ENCODE measurements around the gene OSR1.
A peak's percentile ranks its signal among the peaks of the same experiment; 100 is the strongest.
"Not testable (repeated sequence)": the region's sequence is repeated elsewhere in the genome, so short reads cannot be mapped to it uniquely, and the experiment has no call there.

The OSR1 gene

GRCh38 chr2:19321946-19322345 lies 36.5 kb downstream of the OSR1 start:
- H3K4me3 ChIP-seq (ENCODE audit: control insufficient read depth, low read depth, low read length) = no peak overlapping the region
- TF ChIP-seq, protein P1, sequence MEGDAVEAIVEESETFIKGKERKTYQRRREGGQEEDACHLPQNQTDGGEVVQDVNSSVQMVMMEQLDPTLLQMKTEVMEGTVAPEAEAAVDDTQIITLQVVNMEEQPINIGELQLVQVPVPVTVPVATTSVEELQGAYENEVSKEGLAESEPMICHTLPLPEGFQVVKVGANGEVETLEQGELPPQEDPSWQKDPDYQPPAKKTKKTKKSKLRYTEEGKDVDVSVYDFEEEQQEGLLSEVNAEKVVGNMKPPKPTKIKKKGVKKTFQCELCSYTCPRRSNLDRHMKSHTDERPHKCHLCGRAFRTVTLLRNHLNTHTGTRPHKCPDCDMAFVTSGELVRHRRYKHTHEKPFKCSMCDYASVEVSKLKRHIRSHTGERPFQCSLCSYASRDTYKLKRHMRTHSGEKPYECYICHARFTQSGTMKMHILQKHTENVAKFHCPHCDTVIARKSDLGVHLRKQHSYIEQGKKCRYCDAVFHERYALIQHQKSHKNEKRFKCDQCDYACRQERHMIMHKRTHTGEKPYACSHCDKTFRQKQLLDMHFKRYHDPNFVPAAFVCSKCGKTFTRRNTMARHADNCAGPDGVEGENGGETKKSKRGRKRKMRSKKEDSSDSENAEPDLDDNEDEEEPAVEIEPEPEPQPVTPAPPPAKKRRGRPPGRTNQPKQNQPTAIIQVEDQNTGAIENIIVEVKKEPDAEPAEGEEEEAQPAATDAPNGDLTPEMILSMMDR (IDR thresholded peaks at IDR 0.05; ENCODE audit: control insufficient read depth, insufficient read depth, low read depth, low read length, missing control alignments) = no peak
- DNase-seq (ENCODE audit: low read depth) = no peak

GRCh38 chr2:19320813-19321212 lies 37.6 kb downstream of the OSR1 start:
- TF ChIP-seq, protein P1 (IDR thresholded peaks at IDR 0.05; ENCODE audit: control insufficient read depth, insufficient read depth, low read depth, low read length, missing control alignments) = no peak
- no peak overlapping the region for H3K4me3 ChIP-seq (ENCODE audit: control insufficient read depth, low read depth, low read length)
- DNase-seq (ENCODE audit: low read depth) = no peak

- TF ChIP-seq, protein P1 (IDR thresholded peaks at IDR 0.05; ENCODE audit: control insufficient read depth, insufficient read depth, low read depth, low read length, missing control alignments) = no peak
- no peak overlapping the region for H3K4me3 ChIP-seq (ENCODE audit: control insufficient read depth, low read depth, low read length)
- DNase-seq (ENCODE audit: low read depth) = no peak
Measured at GRCh38 chr2:19319698-19320097, 38.7 kb downstream of the OSR1 start.

GRCh38 chr2:19319064-19319463 lies 39.4 kb downstream of the OSR1 start:
- no peak overlapping the region for H3K4me3 ChIP-seq (ENCODE audit: control insufficient read depth, low read depth, low read length)
- DNase-seq (ENCODE audit: low read depth) = no peak
- TF ChIP-seq, protein P1 (IDR thresholded peaks at IDR 0.05; ENCODE audit: control insufficient read depth, insufficient read depth, low read depth, low read length, missing control alignments) = no peak

DNA sequence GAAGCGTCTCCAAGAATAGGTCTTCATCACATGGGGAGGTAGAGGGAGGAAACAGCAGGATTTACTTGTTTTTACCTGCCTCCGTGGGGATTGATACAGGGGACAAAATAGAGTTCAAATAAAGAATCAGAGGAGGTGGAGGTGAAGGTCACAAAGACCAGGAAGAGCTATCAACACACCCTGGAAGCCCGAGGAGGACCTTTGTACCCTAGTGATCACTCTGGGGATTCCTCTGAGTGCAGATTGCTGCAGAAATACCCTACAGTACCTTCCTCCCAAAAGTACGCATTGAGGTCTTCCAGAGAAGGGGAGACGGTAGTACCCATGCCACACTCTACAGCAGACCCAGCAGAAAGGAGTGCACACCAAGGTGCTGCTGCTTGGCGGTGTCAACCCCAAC lies 44.9 kb downstream of the OSR1 start:
- DNase-seq (ENCODE audit: low read depth) = no peak
- TF ChIP-seq, protein P1 (IDR thresholded peaks at IDR 0.05; ENCODE audit: control insufficient read depth, insufficient read depth, low read depth, low read length, missing control alignments) = no peak
- no peak overlapping the region for H3K4me3 ChIP-seq (ENCODE audit: control insufficient read depth, low read depth, low read length)

GRCh38 chr2:19312949-19313348 lies 45.5 kb downstream of the OSR1 start:
- H3K4me3 ChIP-seq (ENCODE audit: control insufficient read depth, low read depth, low read length) = no peak overlapping the region
- DNase-seq (ENCODE audit: low read depth) = no peak
- TF ChIP-seq, protein P1 (IDR thresholded peaks at IDR 0.05; ENCODE audit: control insufficient read depth, insufficient read depth, low read depth, low read length, missing control alignments) = peak; percentile 64

DNA sequence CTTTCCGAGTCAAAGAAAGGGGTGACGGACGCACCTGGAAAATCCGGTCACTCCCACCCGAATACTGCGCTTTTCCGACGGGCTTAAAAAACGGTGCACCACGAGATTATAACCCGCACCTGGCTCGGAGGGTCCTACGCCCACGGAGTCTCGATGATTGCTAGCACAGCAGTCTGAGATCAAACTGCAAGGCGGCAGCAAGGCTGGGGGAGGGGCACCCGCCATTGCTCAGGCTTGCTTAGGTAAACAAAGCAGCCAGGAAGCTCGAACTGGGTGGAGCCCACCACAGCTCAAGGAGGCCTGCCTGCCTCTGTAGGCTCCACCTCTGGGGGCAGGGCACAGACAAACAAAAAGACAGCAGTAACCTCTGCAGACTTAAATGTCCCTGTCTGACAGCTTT lies 52.4 kb downstream of the OSR1 start:
- not testable (repeated sequence) for DNase-seq (ENCODE audit: low read depth); H3K4me3 ChIP-seq (ENCODE audit: control insufficient read depth, low read depth, low read length)

DNA sequence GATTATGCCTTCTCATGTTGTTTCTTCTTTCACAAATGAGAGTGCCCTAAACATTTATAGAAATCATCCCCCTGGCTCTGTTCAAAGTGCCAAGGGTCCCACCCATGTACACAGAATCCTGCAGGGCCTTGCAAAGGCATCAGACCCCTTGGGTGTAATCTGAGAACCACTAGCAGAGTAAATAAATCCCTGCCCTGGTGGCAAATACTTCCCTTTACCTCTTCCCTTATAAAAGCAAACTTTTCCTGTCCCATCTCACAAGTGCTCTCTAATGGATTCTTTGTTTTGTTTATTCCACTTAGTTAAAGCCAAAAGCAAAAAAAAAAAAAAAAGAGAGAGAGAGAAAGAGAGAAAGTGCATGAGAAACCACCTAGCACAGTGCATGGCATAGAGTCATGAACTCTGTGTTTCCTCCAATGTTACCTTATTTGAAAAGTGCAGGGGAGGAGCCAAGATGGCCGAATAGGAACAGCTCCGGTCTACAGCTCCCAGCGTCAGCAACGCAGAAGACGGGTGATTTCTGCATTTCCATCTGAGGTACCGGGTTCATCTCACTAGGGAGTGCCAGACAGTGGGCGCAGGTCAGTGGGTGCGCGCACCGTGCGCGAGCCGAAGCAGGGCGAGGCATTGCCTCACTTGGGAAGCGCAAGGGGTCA lies 52.9 kb downstream of the OSR1 start:
- not testable (repeated sequence) for H3K4me3 ChIP-seq (ENCODE audit: control insufficient read depth, low read depth, low read length); DNase-seq (ENCODE audit: low read depth)
